ENCODE measurements around the gene HNRNPUL2.
A peak's percentile ranks its signal among the peaks of the same experiment; 100 is the strongest.

Gene HNRNPUL2

DNA sequence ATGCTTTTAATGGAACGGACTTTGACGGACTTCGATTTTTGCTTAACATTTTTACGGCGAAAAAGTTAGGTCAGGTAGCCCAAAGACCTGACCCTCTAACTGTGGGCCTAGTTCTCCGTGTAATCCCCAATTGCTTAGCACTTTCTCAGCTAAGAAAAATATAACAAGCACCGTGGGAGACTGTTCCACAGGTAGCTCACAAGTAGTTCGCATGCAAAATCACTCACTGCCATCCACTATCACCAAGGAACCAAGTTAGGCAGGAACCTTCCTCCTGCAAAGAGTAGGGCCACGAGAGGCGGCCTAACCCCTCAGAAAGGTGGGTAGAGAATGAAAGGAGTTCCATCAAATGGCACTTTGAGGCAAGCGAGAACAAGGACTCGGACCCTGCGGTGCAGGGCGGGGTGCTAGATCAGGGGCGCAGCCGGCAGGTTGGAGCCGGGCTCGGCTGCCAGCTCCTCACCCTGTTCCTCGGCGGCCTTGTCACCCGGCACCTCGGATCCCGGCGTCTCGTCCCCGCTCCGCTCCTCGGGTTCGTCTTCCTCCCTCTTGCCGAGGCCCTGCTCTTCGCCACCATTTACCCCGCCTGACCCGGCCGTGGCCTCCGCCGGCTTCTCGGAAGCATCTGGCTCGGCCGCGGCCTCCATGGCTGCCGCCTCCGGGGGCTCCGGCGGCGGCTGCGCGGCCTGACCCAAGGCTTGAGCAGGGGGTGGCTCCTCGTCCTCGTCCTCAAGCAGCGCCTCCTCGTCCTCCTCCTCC lies 922 bp downstream of the HNRNPUL2 start:
- no peak for DNase-seq (ENCODE audit: low read depth)
- TF ChIP-seq, protein P1, sequence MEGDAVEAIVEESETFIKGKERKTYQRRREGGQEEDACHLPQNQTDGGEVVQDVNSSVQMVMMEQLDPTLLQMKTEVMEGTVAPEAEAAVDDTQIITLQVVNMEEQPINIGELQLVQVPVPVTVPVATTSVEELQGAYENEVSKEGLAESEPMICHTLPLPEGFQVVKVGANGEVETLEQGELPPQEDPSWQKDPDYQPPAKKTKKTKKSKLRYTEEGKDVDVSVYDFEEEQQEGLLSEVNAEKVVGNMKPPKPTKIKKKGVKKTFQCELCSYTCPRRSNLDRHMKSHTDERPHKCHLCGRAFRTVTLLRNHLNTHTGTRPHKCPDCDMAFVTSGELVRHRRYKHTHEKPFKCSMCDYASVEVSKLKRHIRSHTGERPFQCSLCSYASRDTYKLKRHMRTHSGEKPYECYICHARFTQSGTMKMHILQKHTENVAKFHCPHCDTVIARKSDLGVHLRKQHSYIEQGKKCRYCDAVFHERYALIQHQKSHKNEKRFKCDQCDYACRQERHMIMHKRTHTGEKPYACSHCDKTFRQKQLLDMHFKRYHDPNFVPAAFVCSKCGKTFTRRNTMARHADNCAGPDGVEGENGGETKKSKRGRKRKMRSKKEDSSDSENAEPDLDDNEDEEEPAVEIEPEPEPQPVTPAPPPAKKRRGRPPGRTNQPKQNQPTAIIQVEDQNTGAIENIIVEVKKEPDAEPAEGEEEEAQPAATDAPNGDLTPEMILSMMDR (IDR thresholded peaks at IDR 0.05; ENCODE audit: insufficient read depth, low read depth, low read length, missing control alignments), result no peak

DNA sequence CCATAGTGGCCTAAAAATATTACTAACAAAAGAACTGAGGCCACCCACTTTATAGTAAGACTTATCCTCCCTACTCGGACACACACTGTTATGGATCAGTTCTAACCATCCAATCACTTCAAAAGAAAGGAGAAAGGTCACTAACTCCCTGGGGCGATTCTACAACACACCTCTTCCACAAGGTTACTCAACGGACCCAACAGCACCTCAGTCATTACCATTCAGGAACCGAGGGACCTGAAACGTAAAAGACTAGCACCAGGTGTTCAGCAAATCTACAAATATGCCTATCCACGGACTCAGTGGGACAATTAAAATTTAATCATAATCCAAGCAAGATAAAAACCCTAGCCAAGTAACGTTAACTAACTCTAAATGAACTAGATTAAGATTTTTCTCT lies 1.6 kb downstream of the HNRNPUL2 start:
- DNase-seq (ENCODE audit: low read depth), result peak; percentile 47
- H3K4me3 ChIP-seq (ENCODE audit: low read length), result peak overlapping the region; percentile 94
- TF ChIP-seq, protein P1 (IDR thresholded peaks at IDR 0.05; ENCODE audit: insufficient read depth, low read depth, low read length, missing control alignments), result no peak

More for the DNA sequence above, 922 bp downstream of the HNRNPUL2 start:
- peak overlapping the region; percentile 94 for H3K4me3 ChIP-seq (ENCODE audit: low read length)

DNA sequence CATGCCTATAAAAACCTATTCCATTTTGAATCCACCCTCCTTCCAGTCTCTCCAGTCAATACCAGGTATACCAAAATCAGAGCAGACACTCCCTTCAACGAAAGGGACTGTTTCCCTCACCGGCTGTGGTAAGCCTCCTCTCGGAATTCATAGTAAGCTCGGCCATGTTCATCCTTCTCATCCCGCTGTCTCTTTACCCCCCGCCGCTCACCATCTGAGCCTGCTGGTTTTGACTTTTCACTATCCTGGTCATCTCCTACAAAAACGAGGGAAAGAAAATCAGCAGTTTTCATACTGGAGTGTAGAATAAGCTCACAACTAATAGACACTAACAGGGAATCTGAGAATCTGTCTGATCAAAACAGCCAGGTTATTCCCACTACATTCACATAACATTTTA lies 3.1 kb downstream of the HNRNPUL2 start:
- TF ChIP-seq, protein P1 (IDR thresholded peaks at IDR 0.05; ENCODE audit: insufficient read depth, low read depth, low read length, missing control alignments), result no peak
- peak overlapping the region; percentile 94 for H3K4me3 ChIP-seq (ENCODE audit: low read length)
- no peak for DNase-seq (ENCODE audit: low read depth)

DNA sequence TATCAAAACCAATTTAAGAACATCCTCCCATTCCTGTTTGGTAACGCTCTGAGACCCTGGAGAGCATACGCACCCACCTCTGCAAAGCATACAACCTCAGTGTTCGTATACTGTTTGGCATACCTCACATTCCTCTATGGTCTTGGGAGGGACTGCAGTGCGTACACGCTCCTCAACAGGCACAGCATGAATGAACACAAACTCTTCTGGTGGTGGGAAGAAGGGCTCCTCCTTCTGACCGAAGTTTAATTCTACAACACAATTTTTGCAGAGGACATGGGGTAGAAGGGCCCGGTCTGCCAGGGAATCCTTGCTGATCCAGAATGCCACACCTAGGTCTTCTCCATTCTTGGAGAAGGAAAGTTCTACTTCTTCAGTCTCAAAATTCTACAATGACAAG lies 5.3 kb downstream of the HNRNPUL2 start:
- DNase-seq (ENCODE audit: low read depth), result peak; percentile 30
- TF ChIP-seq, protein P1 (IDR thresholded peaks at IDR 0.05; ENCODE audit: insufficient read depth, low read depth, low read length, missing control alignments), result peak; percentile 7
- no peak overlapping the region for H3K4me3 ChIP-seq (ENCODE audit: low read length)

DNA sequence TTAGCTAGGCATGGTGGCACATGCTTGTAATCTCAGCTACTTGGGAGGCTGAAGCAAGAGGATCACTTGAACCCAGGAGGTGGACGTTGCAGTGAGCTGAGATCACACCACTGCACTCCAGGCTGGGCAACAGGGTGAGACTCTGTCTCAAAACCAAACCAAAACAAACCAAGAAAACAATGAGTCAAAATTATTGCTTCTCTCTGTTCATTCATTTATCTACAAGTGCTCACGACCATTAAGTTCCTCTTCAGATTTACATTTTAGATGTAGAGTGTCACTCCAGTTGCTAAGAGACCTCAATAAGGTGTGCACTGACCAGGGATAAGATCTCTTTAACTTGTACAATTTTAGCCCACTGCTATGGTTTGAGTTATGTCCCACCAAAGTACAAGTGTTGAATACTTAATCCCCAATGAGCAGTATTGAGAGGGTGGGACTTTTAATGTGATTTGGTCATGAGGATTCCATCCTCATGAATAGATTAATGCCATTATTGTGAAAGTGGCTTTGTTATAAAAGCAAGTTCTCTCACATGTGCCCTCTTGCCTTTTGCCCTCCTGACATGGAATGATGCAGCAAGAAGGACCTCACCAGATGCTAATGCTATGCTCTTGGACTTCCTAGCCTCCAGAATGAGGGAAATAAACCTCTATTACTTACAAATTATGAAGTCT lies 7.8 kb downstream of the HNRNPUL2 start:
- no peak for DNase-seq (ENCODE audit: low read depth)
- H3K4me3 ChIP-seq (ENCODE audit: low read length), result no peak overlapping the region
- TF ChIP-seq, protein P1 (IDR thresholded peaks at IDR 0.05; ENCODE audit: insufficient read depth, low read depth, low read length, missing control alignments), result no peak

DNA sequence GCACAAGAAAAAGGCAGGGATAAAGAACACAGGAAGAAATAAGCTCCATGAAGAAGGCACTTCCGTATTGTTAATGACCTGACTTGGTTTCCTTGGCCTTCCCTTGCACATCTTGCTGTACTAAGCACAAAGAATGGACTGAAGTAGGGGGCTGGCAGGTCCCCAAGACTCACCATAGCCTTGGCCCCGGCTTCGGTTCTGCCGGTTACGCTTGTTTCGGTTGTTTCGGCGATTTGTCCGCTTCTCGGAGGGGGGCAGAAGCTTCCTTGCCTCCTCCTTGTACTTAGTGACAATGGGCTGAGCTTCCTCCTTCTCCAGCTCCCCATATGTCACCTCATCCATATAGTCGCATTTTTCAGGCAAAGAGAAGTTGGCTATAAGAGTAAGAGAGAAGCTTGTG lies 10.4 kb downstream of the HNRNPUL2 start:
- TF ChIP-seq, protein P1 (IDR thresholded peaks at IDR 0.05; ENCODE audit: insufficient read depth, low read depth, low read length, missing control alignments), result no peak
- no peak overlapping the region for H3K4me3 ChIP-seq (ENCODE audit: low read length)
- DNase-seq (ENCODE audit: low read depth), result no peak
